Stimulated activated CD4-positive, alpha-beta T cell treated with anti-CD3 and anti-CD28 coated beads, Interleukin-2, amount 100 ng/mL, for 4 hours (primary cell): Measurements from ENCODE around the gene SMOC2.
"Not testable (repeated sequence)": the region's sequence is repeated elsewhere in the genome, so short reads cannot be mapped to it uniquely, and the experiment has no call there.

Source experiments
- DNase-seq: peaks from one replicate; pipeline ENCODE4 v3.0.0-alpha.2; 2020; ENCODE audit warnings: low read depth

Gene SMOC2

DNA sequence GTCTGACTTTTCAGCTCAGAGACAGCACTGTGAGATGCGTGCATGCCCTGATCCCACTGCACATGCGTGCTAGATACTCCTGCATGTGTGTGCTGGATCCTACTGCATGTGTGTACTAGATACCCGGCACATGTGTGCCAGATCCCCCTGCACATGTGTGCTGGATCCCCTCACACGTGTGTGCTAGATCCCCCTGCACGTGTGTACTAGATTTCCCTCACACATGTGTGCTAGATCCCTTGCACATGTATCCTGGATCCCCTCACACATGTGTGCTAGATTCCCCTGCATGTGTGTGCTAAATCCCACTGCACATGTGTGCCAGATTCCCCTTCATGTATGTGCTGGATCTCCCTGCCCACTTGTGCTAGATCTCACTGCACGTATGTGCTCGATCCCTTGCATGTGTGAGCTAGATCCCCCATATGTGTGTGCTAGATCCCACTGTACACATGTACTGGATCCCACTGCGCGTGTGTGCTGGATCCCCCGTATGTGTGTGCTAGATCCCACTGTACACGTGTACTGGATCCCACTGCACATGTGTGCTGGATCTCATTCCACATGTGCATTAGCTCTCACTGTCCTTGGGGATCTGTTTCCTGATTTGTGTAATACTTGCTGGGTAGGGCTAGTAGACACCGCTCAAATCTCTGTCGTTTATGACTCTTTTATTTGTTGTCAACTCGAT lies 214.6 kb downstream of the SMOC2 start:
- DNase-seq: no peak

DNA sequence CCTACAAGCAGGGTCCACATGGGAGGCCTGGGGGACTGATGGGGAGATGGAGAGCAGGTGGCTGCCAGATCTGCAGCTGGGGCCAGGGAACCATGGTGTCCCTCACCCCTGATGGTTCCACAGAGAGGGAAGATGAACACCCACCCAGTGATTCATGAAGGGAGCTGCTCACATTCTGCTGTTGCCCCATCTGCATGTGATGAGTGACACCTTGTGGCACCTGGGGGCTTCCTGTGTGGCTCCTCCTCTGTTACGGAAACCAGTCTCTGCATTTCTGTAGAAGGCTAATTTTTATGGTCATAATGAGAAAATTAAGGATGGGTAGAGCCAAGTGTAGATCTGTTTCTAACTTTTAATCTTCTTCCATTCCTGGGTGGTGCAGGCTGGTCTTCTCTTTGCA lies 217.1 kb downstream of the SMOC2 start:
- no peak for DNase-seq

DNA sequence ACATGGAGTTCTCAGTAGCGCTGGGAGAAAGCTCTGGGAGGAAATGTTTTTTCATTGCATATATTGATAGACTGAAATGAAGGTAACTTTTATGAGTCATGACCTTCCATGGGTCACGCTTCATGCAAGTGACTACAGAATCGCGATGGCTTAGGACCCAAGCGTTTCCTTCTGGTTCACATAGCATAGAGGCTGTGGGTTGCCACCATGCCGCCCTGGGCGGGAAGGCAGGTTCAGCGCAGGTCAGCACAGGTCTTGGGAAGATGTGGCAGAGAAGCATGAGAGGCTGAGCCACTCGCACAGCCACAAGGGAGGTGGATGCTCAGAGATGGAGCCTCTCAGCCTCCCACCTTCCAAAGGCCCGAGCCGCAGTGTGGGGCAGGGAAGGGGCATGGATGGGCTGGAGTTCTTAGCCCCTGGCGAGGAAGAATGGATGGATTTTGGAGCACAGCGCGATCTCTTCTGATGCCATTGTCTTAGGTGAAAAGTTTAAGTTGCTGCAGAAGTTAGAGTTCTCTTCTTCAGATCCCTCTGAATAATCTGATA lies 219.5 kb downstream of the SMOC2 start:
- no peak for DNase-seq

DNA sequence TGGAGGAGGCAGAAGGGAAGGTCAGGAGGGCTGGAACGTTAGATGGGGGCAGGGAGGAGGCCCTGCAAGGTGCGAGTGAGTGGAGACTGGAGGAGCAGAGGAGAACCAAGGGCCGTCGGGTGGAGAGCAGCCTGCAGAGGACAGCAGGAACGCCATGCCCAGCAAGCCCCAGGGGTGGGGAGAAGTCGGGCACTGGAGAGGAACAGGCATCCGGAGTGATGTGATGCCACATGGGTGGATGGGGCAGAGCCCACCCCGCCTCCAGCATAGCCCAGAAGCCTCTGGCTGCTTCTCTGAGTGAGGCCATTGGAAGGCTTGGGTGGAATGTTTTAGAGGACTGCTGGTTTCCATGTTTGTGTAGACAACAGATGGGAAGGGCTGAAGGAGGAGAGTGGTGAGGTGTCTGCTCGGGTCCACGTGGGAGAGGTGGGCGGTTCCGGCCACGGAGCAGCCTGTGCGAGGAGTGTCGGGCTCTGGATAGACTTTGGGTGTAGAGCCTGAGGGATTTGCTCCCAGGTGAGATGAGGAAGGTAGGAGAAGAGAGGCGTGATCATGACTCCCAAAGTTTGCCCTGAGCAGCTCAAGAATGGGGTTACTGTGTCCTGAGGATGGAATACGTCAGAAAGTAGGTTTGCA lies 221.4 kb downstream of the SMOC2 start:
- no peak for DNase-seq

DNA sequence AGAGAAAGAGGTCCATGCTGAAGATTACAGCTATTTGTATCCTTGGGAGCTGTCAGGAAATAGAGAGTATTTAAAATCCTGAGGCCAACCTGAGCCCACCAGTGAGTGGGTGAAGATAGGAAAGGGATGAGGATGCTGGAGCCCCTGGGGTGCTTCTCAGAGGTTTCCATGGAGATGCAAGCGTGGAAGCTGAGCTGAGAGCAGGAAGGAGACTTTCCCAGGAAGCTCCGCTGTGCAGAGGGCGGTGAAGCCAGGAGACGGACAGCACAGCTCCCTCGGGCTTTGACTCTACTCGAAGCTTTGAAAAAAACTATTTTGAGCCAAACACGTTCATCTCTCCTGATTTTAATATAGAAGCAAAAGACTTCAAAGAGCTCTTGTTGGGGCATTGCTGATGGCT lies 222.1 kb downstream of the SMOC2 start:
- no peak for DNase-seq

DNA sequence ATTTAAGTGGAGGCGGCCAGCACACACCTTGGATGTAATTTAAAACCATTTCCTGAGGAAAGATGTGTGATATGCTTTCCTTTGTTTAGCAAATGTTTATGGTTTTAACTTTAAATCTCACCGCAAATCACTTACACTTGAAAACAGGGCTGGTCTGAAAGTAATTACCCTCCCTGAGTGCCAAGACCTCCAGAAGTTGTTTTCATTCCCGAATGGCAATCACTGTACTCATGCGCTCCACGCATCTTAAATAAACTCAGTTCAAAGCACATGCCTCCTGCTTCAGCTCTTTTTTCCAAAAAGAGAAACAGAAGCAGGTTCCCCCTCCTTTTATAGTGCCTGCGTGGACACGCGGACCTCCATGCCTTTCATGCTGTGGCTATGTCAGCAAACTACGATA lies 224.0 kb downstream of the SMOC2 start:
- DNase-seq: no peak

DNA sequence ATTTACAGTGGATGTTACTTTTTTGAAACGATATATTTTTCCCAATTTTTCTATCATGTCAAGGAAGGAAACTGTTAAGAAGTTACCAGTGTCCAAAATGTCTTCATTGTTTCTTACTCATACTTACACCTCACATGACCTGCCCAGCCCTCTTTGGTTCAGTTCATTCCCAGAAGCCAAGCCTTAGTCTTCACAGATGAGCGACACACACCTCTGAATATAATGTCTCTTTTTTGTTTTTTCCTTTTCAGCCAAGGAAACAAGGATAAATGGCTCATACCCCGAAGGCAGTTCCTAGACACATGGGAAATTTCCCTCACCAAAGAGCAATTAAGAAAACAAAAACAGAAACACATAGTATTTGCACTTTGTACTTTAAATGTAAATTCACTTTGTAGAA lies 225.2 kb downstream of the SMOC2 start:
- no peak for DNase-seq

DNA sequence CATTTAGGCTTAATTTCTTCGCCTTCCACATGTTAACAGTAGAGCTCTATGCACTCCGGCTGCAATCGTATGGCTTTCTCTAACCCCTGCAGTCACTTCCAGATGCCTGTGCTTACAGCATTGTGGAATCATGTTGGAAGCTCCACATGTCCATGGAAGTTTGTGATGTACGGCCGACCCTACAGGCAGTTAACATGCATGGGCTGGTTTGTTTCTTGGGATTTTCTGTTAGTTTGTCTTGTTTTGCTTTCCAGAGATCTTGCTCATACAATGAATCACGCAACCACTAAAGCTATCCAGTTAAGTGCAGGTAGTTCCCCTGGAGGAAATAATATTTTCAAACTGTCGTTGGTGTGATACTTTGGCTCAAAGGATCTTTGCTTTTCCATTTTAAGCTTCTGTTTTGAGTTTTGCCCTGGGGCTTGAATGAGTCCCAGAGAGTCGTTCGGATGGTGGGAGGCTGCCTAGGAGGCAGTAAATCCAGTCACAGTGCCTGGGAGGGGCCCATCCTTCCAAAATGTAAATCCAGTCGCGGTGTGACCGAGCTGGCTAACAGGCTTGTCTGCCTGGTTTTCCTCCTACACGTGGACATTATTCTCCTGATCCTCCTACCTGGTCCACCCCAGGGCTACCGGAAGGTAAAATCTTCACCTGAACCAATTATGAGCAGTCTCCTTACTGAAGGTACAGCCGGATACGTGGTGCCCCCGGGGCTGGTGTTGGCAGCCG lies 225.9 kb downstream of the SMOC2 start:
- no peak for DNase-seq

DNA sequence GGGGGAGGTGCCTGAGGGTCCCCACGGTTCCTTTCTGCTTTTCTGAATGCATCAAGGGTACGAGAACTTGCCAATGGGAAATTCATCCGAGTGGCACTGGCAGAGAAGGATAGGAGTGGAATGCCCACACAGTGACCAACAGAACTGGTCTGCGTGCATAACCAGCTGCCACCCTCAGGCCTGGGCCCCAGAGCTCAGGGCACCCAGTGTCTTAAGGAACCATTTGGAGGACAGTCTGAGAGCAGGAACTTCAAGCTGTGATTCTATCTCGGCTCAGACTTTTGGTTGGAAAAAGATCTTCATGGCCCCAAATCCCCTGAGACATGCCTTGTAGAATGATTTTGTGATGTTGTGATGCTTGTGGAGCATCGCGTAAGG lies 226.4 kb downstream of the SMOC2 start:
- no peak for DNase-seq

DNA sequence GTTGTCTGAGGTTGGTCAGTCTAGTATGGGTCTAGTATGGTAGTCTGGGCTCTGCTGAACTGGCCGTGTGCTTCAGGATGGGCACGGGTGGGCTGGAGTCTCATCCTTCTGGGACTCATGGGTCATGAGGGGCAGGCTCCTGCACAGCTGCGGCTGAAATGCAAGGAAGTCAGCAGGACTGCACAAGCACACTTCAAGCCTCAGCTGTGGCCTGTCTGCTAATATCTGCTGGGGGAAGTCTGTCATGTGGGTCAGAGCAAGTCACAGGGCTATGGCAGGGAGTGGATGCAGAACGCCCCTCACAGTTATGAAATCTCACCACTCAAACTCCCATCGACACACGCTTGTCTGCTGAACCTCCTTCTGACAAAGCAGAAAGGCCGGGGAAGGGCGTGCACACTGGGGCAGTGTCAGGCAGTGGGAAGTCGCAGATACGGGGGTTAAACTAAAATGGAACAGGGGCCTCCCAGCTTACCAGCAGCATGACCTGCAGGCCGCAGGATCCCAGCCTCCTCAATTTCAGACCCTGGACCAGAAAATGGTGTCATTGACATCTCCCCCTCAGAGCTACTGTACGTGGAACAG lies 229.5 kb downstream of the SMOC2 start:
- no peak for DNase-seq

DNA sequence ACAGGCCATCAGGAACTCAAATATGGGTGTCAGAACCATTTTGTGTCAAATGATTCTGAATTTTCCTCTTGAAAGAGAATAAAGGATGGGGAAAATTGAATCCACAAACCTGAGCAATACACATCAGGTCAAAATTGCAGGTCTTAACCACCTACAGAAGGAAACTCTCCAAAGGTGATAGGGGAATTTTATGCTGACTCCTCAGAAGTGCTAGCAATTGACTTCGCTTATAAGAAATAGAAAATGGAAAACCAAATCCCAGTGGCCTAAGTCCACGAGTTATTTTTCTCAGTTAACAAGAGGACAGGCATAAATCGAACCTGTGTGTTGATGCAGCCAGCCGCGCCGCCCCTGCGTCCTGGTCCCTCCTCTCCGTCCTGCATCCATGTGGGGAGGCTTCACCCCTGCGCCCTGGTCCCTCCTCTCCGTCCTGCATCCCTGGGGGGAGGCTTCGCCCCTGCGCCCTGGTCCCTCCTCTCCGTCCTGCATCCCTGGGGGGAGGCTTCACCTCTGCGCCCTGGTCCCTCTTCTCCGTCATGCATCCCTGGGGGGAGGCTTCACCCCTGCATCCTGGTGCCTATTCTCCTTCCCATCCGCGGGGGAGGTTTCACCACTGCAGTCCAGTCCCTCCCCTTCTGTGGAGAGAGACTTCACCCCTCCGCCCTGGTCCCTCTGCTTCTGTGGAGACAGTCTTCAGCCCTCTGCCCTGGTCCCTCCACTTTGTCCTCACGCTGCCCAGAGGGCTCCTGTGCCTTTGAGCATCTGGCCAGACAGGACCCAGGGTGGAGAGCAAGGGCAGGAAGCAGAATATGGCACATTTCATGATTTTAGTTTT lies 230.3 kb downstream of the SMOC2 start:
- DNase-seq: no peak

DNA sequence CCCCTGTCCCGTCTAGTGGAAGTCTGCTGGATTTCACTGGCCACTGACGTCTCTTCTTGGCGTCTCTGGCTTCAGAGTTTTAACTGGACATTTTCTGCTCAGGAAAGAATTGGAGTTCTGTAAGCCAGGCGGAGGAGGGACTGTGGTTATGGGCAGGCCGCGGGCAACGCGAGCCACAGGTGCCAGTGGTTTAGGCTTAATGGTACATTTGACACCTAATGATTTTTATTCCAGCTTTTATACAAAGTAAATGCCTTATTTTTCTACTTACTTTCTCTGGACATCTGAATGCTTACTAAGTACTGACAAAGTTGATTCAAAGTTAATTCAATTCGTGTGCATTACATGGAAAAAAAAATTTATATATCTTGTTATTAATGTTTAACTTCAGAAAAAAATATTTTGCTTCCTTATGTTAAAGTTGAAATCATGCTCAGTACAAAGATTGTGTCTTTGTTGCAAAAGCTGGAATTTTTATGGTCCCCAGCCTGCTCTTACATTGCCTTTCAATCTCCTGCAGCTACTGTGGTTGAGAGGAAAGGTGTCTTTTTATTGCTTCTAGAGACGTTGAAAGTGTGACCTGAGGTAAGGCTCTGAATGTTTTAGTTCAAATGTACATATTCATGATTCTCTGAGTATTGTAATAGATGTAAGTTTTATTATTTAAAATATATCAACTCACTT lies 231.0 kb downstream of the SMOC2 start:
- DNase-seq: no peak

DNA sequence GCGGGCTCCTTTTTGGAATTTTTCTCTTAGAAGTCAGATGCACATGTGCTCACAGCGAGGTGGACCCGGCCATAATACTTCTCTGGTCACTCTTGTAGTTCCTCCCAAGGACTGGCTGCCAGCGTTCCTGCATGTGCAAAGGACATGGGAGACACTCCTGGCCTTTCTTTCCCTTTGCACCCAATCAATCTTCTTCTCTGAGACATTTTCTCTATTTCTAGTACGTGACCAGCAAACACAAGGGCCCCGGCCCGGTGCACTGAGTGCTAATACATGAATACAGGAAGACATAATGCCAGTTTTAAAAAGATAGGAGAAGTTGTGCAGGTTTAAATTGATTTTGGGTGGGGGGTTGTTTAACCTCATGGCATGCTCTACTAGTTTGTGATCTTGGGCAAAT lies 233.6 kb downstream of the SMOC2 start:
- no peak for DNase-seq

DNA sequence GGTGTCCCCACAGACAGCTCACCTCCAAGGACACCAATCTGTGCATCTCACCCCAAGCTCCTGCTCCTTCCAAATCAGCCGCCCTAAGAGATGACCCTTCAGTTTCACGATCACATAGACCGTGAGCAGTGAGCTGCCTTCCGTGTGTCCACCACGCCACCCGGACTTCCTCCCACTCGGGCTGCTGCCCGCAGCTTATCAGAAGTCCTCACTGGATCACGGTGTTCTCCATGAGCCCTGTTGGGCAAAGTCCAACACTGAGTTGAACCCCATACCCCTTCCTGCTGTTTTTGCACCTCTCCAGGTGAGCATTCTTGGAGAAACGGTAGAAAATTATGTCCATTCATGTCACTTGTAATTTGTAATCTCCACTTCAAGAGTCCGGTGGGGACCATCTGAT lies 234.4 kb downstream of the SMOC2 start:
- DNase-seq: no peak

DNA sequence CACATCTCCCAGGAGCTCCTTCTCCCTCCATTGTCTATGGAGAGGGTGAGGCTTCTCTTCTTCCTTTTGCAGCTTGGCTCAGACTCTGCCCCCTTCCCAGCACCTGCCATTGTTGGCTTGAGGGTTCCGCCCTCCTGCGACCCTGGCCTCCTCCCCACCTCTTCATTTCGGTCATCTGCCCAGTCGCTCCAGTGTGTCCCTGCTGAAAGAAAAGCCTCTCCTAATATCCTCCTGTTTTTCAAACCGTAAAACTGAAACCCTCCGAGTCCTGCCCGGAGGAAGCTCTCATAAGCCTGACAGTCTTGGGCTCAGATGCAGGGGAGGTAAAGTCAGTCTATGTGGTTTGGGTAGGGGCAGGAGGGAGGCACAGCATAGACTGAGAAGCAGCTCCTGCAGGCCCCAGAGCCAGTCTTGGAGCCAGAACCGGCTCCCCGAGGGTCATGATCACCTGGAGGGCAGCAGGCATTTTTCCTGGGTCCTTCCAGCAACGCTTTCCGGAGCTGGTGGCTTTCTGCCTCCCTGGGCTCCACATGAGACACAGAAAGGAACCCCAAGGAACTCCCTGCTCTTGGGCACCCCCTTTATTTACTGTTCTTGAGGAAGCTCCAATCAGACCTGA lies 235.1 kb downstream of the SMOC2 start:
- no peak for DNase-seq

DNA sequence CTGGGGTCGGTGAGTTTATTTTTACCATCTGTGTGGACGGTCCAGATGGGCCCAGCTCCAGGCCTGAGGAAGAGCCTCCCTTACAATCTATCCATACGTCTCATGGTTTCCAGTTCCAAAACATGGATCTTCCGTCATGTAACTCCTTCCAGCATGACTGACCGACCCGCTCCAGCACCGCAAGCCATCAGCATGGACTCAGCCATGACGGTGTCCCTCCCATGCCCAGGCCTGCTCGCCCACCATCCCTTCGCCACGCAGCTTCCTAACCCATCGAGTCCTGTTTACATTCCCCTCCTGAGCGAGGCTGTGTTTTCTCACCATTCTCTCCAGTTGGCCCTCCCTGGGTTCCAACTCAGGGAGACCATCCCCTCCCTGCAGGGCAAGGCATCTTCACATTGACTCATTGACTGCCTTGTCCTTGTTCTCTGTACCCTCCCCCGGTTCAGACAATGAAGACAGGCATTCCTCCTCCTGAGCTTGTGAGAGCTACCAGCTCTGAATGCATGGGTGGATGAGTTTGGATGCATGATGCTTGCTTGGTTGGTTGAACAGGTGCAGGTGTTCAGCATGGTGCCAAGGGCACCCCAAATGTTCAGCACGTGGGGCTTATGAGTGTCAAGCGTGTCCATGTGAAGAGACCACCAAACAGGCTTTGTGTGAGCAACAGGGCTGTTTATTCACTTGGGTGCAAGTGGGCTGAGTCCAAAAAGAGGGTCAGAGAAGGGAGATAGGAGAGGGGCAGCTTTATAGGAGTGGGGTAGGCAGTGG lies 235.8 kb downstream of the SMOC2 start:
- DNase-seq: no peak

DNA sequence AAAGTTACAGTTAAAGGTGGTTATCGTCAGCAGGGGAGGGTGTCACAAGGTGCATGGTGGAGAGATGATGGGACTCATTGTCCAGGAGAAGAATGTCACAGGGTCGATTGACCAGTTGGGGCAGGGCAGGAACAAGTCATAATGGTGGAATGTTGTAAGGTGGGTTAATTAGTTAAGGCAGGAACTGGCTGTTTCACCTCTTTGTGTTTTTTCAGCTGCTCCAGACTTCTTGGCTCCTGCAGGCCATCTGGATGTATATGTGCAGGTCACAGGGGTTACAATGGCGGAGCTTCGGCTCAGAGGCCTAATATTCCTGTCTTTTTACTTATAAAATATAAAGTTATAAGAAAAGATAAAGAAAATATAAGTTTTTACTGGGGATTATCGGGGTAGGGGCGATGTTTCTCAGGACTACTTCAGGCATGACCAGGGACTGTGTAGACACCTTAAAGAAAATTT lies 236.4 kb downstream of the SMOC2 start:
- not testable (repeated sequence) for DNase-seq

DNA sequence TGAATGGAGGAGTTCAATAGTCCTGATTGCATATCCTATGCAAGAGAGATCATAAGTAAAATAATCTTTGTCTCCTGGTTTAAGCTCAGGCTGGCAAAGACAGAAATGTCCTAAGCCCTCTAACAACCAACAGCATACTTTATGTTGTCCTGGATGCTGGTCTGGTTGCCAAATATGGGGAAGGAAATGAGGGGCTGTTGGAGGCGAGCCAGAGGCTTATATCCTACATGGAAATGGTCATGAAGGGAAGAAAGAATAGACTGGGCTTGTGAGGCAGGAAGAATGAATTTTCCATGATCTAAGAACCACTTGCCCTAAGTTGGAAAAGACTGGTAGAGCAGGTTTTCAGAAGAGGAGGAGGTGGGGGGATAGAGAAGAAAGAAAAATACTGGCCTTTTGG lies 237.1 kb downstream of the SMOC2 start:
- DNase-seq: no peak

DNA sequence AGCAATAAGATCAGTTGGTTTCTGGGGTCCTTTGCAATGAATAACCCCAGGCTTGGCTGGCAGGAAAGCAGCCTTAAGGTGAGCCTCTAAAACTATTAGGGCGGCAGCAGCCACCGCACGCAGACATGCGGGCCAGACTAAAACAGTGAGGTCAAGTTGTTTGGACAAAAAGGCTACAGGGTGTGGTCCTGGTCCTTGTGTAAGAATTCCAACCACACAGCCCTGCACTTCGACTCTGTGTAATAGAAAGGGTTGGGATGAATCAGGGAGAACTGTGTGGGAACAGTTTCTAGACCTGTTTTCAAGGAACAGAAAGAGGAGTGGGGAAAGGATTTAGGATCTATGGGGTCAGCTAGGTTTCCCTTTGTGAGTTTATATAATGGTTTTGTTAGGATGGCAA lies 237.6 kb downstream of the SMOC2 start:
- no peak for DNase-seq

DNA sequence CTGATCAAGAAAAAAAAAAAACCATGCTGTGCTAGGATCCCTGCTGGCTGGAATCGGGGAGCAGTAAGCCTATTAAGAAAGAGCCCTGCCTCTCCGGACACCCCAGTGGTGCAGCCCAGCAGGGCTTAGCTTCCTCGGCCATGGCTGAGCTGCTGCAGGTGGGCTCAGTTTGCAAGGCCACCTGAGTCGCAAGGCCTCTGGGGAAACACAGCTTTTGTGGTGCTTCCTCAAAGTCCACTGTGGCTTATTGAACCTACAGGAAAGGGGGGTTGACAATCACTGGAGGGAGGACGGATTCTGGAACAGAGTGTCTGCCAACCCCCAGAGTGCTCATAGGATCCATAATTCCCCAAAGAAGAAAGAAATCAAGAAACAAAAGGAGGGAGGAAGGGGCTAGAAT lies 240.8 kb downstream of the SMOC2 start:
- no peak for DNase-seq
